Right kidney (tissue), 1 donor: Measurements from ENCODE around the gene MRPS18A.
"Not testable (repeated sequence)": the region's sequence is repeated elsewhere in the genome, so short reads cannot be mapped to it uniquely, and the experiment has no call there.

Experiments used
- DNase-seq: peaks from one replicate; pipeline ENCODE4 v3.0.0-alpha.2; 2016

MRPS18A gene

GRCh38 chr6:43718387-43719105 lies 31.0 kb upstream of the MRPS18A start:
- no peak for DNase-seq

GRCh38 chr6:43717822-43718221 lies 30.2 kb upstream of the MRPS18A start:
- DNase-seq: no peak

- DNase-seq: no peak
These were observed 29.8 kb upstream of the MRPS18A start for GRCh38 chr6:43717389-43717788.

- DNase-seq: no peak
These were observed 28.5 kb upstream of the MRPS18A start for GRCh38 chr6:43716099-43716498.

- DNase-seq: peak; percentile 13
These were observed 27.6 kb upstream of the MRPS18A start for GRCh38 chr6:43715056-43715788.

- peak; percentile 32 for DNase-seq
These were observed 26.9 kb upstream of the MRPS18A start for GRCh38 chr6:43714311-43715055.

- no peak for DNase-seq
These were observed 26.2 kb upstream of the MRPS18A start for GRCh38 chr6:43713643-43714310.

GRCh38 chr6:43712579-43712978 lies 25.0 kb upstream of the MRPS18A start:
- DNase-seq: no peak

GRCh38 chr6:43710576-43710975 lies 23.0 kb upstream of the MRPS18A start:
- no peak for DNase-seq

- DNase-seq: no peak
These were observed 22.2 kb upstream of the MRPS18A start for GRCh38 chr6:43709654-43710303.

GRCh38 chr6:43708860-43709653 lies 21.5 kb upstream of the MRPS18A start:
- DNase-seq: no peak

GRCh38 chr6:43707767-43708166 lies 20.2 kb upstream of the MRPS18A start:
- no peak for DNase-seq

- DNase-seq: no peak
These were observed 19.7 kb upstream of the MRPS18A start for GRCh38 chr6:43707269-43707668.

GRCh38 chr6:43706788-43707187 lies 19.2 kb upstream of the MRPS18A start:
- DNase-seq: no peak

- DNase-seq: no peak
These were observed 18.4 kb upstream of the MRPS18A start for GRCh38 chr6:43705996-43706395.

GRCh38 chr6:43703512-43704429 lies 16.2 kb upstream of the MRPS18A start:
- DNase-seq: no peak

GRCh38 chr6:43702534-43703440 lies 15.2 kb upstream of the MRPS18A start:
- peak; percentile 73 for DNase-seq

GRCh38 chr6:43702171-43702533 lies 14.6 kb upstream of the MRPS18A start:
- DNase-seq: no peak

- DNase-seq: not testable (repeated sequence)
These were observed 13.5 kb upstream of the MRPS18A start for GRCh38 chr6:43700939-43701560.
